HG02623 (cell line): ENCODE results near the gene NAA25.

Source experiments
- ATAC-seq: cut with Tn5 transposase; IDR thresholded peaks from one replicate; pipeline ENCODE4 v1.9.1; 2021; ENCODE audit warnings: moderate library complexity; ENCODE audit not compliant: unreplicated experiment

NAA25 gene

DNA sequence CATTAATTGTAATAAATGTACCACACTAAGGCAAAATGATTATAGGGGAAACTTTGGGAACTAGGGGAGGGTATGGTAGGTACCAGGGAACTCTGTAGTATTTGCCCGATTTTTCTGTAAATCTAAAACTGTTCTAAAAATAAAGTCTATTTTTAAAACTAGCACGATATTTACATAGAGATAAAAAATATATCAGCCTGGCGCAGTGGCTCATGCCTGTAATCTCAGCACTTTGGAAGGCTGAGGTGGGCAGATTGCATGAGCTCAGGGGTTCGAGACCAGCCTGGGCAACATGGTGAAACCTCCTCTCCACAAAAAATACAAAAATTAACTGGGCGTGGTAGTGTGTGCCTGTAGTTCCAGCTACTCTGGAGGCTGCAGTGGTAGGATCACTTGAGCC is 128.0 kb downstream of the NAA25 start:
- no peak for ATAC-seq

- no peak for ATAC-seq
These were observed 130.0 kb downstream of the NAA25 start for GRCh38 chr12:111978545-111978944.

DNA sequence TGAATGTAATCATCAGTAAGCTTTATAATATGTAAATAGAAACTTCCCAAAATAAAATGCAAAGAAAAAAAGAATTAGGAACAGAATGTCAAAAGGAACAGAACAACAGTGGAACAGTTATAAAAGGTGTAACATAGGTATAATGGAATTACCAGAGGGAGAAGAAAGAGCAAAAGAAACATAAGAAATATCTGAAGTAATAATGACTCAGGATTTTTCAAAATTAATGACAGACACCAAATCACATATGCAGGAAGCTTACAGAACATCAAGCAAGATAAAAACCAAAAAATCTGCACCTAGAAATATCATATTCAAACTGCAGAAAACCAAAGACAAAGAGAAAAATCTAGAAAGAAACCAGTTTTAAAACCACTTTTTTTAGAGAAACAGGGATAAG is 131.7 kb downstream of the NAA25 start:
- no peak for ATAC-seq
